ENCODE data around the gene C17orf67.

C17orf67 gene

DNA sequence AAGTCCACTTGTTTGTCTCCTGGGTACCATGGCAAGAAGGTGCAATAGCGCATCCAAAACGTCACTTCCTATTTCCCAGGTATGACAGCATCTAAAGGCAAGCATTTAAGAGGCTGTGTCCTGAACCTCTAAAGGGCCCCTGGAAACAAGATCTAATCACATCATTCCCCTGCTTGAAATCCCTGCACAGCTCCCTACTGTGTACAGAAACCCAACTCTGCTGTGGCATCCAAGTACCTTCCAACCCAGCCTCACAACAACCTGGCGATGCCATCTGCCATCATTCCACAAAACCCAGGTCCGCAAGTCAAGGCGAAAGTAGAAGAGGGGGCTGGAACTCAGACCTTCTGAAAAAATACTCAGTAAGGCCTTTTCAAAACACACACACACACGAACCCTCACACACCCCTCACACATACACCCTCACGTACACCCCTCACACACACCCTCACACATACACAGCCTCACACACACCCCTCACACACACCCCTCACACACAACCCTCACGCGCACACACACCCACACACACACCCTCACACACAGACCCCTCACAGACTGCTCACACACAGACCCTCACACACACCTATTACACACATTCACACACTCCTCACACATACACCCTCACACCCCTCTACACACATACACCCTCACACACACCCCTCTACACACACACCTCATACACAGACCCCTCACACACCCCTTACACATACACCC lies 24.5 kb downstream of the C17orf67 start:
- no peak for DNase-seq

- no peak for DNase-seq
These were observed 25.2 kb downstream of the C17orf67 start for GRCh38 chr17:56808503-56808902.

GRCh38 chr17:56807723-56808122 lies 26.0 kb downstream of the C17orf67 start:
- no peak for DNase-seq

DNA sequence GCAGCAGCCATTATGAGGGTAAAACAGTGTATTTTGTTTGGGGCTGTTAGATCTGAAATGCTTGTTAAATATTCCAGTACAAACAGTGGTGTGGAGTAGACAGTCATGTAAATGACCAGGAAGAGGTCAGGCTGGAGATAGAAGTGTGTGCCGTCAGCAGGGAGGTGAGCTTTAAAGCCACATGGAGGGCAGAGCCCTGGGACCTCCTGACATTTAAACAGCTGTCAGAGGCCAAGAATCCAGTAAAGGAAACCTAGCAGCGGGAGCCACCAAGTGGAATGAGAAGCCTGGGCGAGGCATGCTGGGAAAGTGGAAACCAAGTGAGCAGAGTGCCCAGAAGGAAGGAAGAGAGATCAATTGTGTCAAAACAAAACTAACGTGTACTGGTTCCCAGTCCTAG lies 26.8 kb downstream of the C17orf67 start:
- no peak for DNase-seq

GRCh38 chr17:56804454-56804853 lies 29.3 kb downstream of the C17orf67 start:
- DNase-seq, result no peak

GRCh38 chr17:56803071-56803470 lies 30.6 kb downstream of the C17orf67 start:
- DNase-seq, result no peak

DNA sequence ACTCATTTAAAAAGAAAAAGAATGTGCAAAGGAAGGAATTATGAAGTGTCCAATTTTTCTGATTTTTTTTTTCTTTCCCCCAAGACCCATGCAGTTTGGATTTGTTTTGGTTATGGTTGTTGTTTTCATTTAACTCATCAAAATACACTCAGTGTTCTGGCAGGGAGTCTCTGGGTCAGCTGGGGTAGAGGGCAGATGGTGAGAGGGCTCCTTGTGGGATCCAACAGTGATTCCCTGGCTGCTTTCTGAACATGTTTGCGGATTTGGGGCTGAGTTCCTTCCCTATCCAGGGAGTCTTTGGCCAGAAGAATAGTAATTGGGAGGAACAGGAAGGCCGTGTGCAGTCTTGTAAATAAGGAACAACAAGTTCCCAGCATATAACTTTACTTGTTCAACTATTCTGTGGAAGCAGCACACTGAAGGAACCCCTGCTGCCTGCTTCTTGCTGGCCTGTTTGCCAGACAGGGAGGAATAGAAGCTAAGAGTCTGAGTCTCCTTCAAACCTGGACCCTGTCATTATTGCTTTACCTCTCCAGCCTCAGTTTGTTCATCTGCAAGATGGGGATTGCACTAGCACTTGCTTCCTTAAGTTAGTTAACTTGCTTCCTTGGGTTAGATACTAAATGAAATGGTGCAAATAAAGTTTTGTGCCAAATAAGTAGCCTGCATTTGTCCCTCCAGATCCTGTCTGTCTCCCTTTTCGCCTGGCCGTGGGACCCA lies 32.1 kb downstream of the C17orf67 start:
- DNase-seq, result no peak

DNA sequence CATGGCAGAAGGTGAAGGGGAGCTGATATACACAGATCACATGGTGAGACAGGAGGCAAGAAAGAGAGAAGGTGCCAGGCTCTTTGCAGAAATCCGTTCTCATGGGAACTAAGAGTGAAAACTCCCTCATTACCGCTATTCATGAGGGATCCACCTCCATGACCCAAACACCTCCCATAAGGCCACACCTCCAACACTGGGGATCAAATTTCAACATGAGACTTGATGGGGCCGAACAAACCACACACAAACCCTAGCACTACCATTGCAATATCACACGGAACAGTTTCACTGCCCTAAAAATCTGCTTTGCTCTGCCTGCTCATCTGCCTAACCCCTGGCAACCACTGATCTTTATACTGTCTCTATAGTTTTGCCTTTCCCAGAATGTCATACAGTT lies 34.8 kb downstream of the C17orf67 start:
- no peak for DNase-seq

GRCh38 chr17:56796536-56796935 lies 37.2 kb downstream of the C17orf67 start:
- no peak for DNase-seq

- DNase-seq, result no peak
These were observed 38.4 kb downstream of the C17orf67 start for GRCh38 chr17:56795221-56795865.

- DNase-seq, result no peak
These were observed 39.8 kb downstream of the C17orf67 start for GRCh38 chr17:56793957-56794356.

DNA sequence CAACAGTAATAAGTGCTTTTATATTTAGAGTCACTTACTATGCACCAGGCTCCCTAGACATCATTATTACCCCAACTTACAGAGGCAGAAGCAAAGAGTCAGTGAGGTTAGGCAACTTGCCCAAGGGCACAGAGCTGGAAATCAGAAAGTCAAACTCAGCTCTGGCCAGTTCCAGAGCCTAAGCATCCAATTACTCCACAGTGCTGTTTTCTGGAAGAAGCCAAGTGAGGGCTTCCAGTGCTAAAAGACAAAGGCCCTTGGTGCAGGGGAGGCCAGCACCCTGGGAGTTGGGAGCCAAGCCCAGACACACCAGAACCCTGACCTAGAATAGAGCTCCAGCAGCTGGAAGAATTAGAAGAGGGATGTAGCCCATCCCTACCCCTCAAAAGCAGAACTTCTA lies 40.2 kb downstream of the C17orf67 start:
- DNase-seq, result peak in 9 of 58 donors; percentile 2 to 34 (median 5)

- DNase-seq, result no peak
These were observed 41.5 kb downstream of the C17orf67 start for GRCh38 chr17:56792267-56792666.

DNA sequence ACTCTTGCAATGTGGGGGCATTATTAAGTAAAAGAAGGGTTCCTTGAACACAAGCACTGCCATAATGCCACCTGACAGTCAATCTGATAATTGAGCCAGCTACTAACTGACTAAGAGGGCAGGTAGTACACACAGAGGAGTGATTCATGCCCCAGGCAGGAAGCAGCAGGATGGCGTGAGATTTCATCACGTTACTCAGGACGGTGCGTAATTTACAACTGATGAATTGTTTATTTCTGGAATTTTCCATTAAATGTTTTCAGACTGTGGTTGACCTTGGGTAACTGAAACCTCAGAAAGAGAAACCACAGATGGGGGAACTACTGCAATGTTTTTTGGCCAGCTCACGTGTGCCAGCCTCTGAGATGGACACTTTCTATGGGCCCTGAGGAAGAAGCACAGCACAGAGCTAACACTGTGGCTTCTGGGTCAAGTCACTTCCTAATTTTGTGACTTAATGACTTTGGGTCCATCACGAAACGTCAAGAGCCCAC lies 46.7 kb downstream of the C17orf67 start:
- DNase-seq, result no peak

DNA sequence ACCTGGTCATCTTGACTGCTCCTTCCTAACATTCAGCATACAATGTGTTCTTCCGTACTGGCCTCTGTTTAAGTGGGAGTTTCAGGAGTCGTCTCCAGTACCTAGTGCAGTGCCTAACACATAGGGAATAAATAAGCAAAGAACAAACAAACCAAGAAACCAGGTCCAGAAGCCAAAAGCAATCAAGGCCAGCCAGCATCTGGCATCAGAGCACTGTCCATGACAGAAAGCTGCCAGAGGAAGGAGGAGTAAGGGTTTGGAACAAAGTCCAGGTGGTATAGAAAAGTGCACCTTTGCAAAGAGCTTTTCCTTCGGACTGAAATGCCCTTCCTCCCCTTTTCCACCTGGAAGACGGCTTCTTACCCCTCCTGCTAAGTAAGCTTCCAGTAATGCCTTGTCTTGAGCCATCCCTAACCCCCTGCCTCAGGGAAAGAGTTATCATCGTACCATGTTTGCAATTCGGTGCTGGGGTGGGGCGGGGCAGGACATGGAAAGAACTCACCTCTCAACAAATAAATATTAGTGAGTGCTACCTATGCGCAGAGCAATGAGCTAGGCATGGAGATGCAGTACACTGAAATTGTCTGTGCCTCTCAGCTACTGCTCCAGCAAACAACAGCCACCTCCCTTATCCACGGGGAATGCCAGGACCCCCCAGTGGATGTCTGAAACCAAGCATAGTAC lies 47.6 kb downstream of the C17orf67 start:
- DNase-seq, result no peak

DNA sequence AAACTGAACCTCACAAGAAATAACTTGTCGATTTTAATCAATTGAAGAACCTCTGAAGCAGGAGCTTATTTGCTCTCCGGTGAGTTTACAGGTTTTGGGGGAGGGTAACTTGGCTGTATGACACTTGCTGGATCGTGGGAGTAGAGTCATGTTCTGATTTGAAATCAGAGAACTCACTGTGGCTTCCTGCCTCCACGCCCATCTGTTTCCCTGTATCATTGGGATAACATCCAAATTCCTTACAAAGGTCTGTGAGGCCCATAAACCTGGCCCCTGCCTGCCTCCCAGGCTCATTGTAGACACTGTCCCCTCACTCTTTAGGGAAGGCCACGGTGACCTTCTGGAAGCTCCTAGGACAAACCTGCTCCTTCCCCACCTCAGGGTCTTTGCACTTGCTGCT lies 48.3 kb downstream of the C17orf67 start:
- no peak for DNase-seq

GRCh38 chr17:56782338-56782737 lies 51.4 kb downstream of the C17orf67 start:
- DNase-seq, result no peak

- DNase-seq, result no peak
These were observed 51.8 kb downstream of the C17orf67 start for GRCh38 chr17:56781906-56782305.

DNA sequence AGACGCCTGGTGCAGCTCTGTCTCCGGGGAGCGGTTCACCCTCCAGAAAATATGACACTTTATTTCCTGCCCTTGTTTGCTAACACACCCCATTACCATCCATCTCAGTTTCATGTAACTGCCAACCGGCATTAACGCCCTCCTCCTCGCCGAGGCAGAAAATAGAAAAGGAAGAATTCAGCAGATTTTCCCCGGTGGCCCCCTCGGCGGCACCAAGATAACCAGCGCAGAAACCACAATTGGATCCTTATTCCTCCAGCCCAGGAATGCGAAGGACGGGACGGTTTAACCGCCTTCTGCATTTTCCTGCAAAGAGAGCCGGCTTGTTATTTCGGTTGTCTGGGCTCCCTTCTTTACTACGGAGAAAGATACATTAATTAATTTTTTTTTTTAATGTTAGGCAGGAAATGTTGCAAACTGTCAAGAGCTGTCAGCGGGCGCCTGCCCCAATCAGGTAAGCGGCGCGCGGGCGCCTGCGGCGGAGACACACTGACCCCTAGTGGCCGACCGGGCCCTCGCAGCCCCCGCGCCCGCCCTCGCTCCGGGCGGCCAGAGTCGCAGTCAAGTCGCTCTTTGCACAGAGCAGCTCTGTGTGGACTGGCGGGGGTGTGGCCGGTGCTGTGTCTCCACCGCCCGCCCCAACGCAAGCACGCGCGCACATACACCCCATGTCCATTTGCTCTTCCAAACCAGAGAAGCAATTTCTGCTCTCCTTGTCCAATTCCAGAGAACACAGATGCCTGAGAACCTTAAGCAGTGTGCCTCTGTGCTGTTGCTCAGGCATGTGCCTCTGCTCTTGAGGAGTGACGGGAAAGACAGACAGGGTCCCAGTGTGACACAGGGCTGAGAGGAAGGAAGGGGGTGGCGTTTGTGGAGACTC lies 53.6 kb downstream of the C17orf67 start:
- peak in 56 of 58 donors; percentile 2 to 80 (median 53) for DNase-seq

GRCh38 chr17:56779322-56779721 lies 54.4 kb downstream of the C17orf67 start:
- DNase-seq, result no peak

DNA sequence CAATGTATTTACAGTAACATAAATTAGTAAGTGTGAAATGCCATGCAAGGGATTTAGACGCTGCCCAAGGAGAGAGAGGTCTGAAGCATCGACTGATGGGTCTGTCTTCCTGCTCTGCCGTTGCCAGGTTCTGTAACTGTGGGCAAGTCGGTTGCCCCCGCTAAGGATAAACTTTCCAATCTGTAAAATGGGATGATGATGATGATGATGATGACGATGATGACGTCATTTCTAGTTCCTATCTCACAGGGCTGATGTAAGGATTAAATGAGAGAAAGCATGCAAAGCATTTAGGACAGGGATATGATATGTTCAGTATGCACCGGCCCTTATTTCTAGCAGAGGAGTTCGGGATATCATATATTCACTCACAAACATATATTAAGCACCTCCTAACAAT lies 54.8 kb downstream of the C17orf67 start:
- no peak for DNase-seq

Data from anterior cingulate cortex (tissue), 58 donors.